Panc1 (cell line): ENCODE data around the gene LSM4.

Experiments
- SIN3A ChIP-seq: IDR thresholded peaks from 2 replicates; pipeline ENCODE4 v1.6.1; 2012; ENCODE audit warnings: low read depth, mild to moderate bottlenecking, low read length, moderate library complexity, borderline replicate concordance; ENCODE audit not compliant: insufficient read depth
- TF ChIP-seq, protein P1 (sequence below): fragments of 450-650 bp; IDR thresholded peaks from 2 replicates; pipeline ENCODE4 v1.5.1; 2017; ENCODE audit warnings: mild to moderate bottlenecking

DNA sequence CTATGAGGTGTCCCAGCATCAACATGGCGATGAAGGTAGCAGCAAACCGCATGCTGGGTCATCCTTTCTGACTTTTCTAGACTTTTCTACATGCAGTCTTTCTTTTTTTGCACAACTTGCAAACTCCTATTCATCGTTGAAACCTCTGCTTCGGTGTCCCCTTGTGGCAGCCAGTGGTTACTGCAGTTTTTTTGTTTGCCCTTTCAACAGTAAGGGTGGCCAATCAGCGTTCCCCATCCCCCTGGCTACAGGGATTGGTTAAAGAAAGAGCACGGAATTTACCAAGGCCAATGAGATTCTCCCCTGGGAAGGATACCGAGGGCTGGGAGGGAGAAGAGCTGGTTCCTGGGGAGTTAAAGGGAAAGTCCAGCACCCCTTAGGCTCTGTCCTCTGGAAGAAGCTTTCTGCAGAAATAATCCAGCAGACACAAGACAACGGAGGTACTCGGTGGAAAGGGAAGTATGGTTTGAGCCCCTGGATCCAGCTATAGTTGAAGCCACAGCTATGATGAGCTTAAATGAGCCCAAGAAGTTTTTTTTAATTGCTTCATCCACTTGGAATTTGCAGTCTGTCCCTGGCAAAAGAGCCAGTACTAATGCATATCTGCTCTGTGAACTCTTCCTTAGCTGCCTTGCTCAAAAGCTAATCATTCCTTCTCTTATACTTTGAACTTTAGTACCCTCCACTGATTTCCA, 5.6 kb upstream of the LSM4 start:
- TF ChIP-seq, protein P1, sequence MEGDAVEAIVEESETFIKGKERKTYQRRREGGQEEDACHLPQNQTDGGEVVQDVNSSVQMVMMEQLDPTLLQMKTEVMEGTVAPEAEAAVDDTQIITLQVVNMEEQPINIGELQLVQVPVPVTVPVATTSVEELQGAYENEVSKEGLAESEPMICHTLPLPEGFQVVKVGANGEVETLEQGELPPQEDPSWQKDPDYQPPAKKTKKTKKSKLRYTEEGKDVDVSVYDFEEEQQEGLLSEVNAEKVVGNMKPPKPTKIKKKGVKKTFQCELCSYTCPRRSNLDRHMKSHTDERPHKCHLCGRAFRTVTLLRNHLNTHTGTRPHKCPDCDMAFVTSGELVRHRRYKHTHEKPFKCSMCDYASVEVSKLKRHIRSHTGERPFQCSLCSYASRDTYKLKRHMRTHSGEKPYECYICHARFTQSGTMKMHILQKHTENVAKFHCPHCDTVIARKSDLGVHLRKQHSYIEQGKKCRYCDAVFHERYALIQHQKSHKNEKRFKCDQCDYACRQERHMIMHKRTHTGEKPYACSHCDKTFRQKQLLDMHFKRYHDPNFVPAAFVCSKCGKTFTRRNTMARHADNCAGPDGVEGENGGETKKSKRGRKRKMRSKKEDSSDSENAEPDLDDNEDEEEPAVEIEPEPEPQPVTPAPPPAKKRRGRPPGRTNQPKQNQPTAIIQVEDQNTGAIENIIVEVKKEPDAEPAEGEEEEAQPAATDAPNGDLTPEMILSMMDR = peak; percentile 91
- TF ChIP-seq SIN3A = no peak
